Panc1 (cell line): ENCODE results near the gene TMEM185A. TPM values are rescaled to one million over a fixed set of nuclear protein-coding genes. Genes with fewer than 3 reads are reported as not detected.

Source experiments
- ATAC-seq: fragments of 200-7000 bp; cut with Tn5 transposase; 2 replicates; pipeline ENCODE4 v1.9.1; 2020; ENCODE audit warnings: mild to moderate bottlenecking, moderate library complexity
- BruUV-seq: library from RNA; stranded (reverse); fragments of 400-500 nt; replicated peaks from 2 replicates; lab custom pipeline; 2021; lab: Mats Ljungman, UMichigan
- CTCF ChIA-PET: fragments of 300-600 bp; sonication (Branson Sonifier 250); formaldehyde crosslinking; loops from one replicate; lab custom pipeline; 2022; ENCODE audit warnings: antibody characterized with exemption; lab: Charles Lee
- POLR2A ChIA-PET: fragments of 300-600 bp; sonication (Branson Sonifier 250); formaldehyde crosslinking; loops from one replicate; lab custom pipeline; 2022; ENCODE audit warnings: antibody characterized with exemption; lab: Charles Lee
- DNase-seq: peaks from one replicate; pipeline ENCODE4 v3.0.0-alpha.2; 2010; ENCODE audit warnings: low read depth, low spot score
- H3K27ac ChIP-seq: 2 replicates; pipeline ENCODE4 v1.5.1; 2011; ENCODE audit warnings: mild to moderate bottlenecking, low read length, inconsistent platforms
- H3K27me3 ChIP-seq: fragments of 200-500 bp; sonication (Bioruptor generic); 2 replicates; pipeline ENCODE4 v1.6.0; 2014; ENCODE audit warnings: low read length, inconsistent platforms; ENCODE audit not compliant: control insufficient read depth, insufficient read depth
- H3K36me3 ChIP-seq: fragments of 200-500 bp; sonication (Bioruptor generic); 2 replicates; pipeline ENCODE4 v1.5.1; 2014; ENCODE audit warnings: inconsistent platforms, mild to moderate bottlenecking, low read length, moderate library complexity; ENCODE audit not compliant: control insufficient read depth, insufficient read depth
- H3K4me1 ChIP-seq: 2 replicates; pipeline ENCODE4 v1.5.1; 2011; ENCODE audit warnings: inconsistent platforms, mild to moderate bottlenecking, low read length, moderate library complexity; ENCODE audit not compliant: control insufficient read depth, insufficient read depth
- H3K4me3 ChIP-seq, 2 experiments: 2 replicates each; pipeline ENCODE4 v1.5.1; 2011 to 2012; ENCODE audit warnings: low read depth in 2 of 2, low read length in 2 of 2, mild to moderate bottlenecking in 2 of 2, inconsistent platforms in 1 of 2, moderate library complexity in 1 of 2
- H3K9me3 ChIP-seq: fragments of 200-500 bp; sonication (Bioruptor generic); 2 replicates; pipeline ENCODE4 v1.5.1; 2014; ENCODE audit warnings: low read depth, mild to moderate bottlenecking, inconsistent platforms, low read length, moderate library complexity; ENCODE audit not compliant: control insufficient read depth, insufficient read depth
- POLR2AphosphoS5 ChIP-seq: IDR thresholded peaks from 2 replicates; pipeline ENCODE4 v1.6.1; 2012; ENCODE audit warnings: mild to moderate bottlenecking, low read depth, low read length, moderate library complexity
- SIN3A ChIP-seq: IDR thresholded peaks from 2 replicates; pipeline ENCODE4 v1.6.1; 2012; ENCODE audit warnings: low read depth, mild to moderate bottlenecking, low read length, moderate library complexity, borderline replicate concordance; ENCODE audit not compliant: insufficient read depth
- TCF7L2 ChIP-seq: IDR thresholded peaks from 2 replicates; pipeline ENCODE4 v1.6.1; 2011; ENCODE audit warnings: mild to moderate bottlenecking, low read depth, low read length, inconsistent platforms
- in situ Hi-C: cut with HindIII; loops from 2 replicates; pipeline ENCODE4 v1.10.0; 2016; ENCODE audit warnings: low sequenced_read_pairs, low pct_unique_long_range_greater_than_20kb
- intact Hi-C: fragments of 100-400 bp; cut with micrococcal nuclease; formaldehyde crosslinking; loops from one replicate; pipeline ENCODE4 v1.10.0; 2022; ENCODE audit not compliant: unreplicated experiment
- total RNA-seq: library from RNA; stranded (reverse); gene quantifications from one replicate; pipeline ENCODE4 v1.2.1, GENCODE V29; 2021; ENCODE audit not compliant: unreplicated experiment
- TF ChIP-seq, protein P1 (sequence below), 2 experiments: IDR thresholded peaks; 2 replicates each; pipeline ENCODE4 v1.6.1; 2011 to 2012; ENCODE audit warnings: low read depth in 2 of 2, control low read depth in 1 of 2, low read length in 1 of 2, mild to moderate bottlenecking in 1 of 2, moderate library complexity in 1 of 2; ENCODE audit not compliant: insufficient read depth in 1 of 2
- TF ChIP-seq, protein P2 (sequence below): fragments of 450-650 bp; IDR thresholded peaks from 2 replicates; pipeline ENCODE4 v1.5.1; 2017; ENCODE audit warnings: mild to moderate bottlenecking

Gene TMEM185A
- total RNA-seq, 1 experiment from 2014 or later, result 27.3 TPM

- Histone ChIP-seq H3K27ac (no peak overlapping the region), H3K4me1 (no peaks in the 10 kb centered on the region), H3K9me3 (no peaks in the 10 kb centered on the region), H3K4me3 (no peak overlapping the region), H3K27me3 (no peaks in the 10 kb centered on the region), H3K36me3 (no peaks in the 10 kb centered on the region)
- intact Hi-C loops (no loop called here), in situ Hi-C loops (no loop called here)
- ChIA-PET CTCF (no interaction called here), POLR2A (no interaction called here)
- ATAC-seq, result no peak
- TF ChIP-seq, protein P1, sequence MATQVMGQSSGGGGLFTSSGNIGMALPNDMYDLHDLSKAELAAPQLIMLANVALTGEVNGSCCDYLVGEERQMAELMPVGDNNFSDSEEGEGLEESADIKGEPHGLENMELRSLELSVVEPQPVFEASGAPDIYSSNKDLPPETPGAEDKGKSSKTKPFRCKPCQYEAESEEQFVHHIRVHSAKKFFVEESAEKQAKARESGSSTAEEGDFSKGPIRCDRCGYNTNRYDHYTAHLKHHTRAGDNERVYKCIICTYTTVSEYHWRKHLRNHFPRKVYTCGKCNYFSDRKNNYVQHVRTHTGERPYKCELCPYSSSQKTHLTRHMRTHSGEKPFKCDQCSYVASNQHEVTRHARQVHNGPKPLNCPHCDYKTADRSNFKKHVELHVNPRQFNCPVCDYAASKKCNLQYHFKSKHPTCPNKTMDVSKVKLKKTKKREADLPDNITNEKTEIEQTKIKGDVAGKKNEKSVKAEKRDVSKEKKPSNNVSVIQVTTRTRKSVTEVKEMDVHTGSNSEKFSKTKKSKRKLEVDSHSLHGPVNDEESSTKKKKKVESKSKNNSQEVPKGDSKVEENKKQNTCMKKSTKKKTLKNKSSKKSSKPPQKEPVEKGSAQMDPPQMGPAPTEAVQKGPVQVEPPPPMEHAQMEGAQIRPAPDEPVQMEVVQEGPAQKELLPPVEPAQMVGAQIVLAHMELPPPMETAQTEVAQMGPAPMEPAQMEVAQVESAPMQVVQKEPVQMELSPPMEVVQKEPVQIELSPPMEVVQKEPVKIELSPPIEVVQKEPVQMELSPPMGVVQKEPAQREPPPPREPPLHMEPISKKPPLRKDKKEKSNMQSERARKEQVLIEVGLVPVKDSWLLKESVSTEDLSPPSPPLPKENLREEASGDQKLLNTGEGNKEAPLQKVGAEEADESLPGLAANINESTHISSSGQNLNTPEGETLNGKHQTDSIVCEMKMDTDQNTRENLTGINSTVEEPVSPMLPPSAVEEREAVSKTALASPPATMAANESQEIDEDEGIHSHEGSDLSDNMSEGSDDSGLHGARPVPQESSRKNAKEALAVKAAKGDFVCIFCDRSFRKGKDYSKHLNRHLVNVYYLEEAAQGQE (IDR thresholded peaks at IDR 0.05; ENCODE audit: insufficient read depth in 1 of 2, low read depth in 2 of 2, low read length in 1 of 2), result no peak
- TF ChIP-seq POLR2AphosphoS5 (no peak), SIN3A (no peak), TCF7L2 (no peak)
- TF ChIP-seq, protein P2, sequence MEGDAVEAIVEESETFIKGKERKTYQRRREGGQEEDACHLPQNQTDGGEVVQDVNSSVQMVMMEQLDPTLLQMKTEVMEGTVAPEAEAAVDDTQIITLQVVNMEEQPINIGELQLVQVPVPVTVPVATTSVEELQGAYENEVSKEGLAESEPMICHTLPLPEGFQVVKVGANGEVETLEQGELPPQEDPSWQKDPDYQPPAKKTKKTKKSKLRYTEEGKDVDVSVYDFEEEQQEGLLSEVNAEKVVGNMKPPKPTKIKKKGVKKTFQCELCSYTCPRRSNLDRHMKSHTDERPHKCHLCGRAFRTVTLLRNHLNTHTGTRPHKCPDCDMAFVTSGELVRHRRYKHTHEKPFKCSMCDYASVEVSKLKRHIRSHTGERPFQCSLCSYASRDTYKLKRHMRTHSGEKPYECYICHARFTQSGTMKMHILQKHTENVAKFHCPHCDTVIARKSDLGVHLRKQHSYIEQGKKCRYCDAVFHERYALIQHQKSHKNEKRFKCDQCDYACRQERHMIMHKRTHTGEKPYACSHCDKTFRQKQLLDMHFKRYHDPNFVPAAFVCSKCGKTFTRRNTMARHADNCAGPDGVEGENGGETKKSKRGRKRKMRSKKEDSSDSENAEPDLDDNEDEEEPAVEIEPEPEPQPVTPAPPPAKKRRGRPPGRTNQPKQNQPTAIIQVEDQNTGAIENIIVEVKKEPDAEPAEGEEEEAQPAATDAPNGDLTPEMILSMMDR, result no peak
- DNase-seq, result no peak
- BruUV-seq, result no TSS peak
Measured at GRCh38 chrX:149611623-149612175, 19.9 kb downstream of the TMEM185A start.

- no TSS peak for BruUV-seq
- Histone ChIP-seq H3K27ac (no peak overlapping the region), H3K9me3 (no peaks in the 10 kb centered on the region), H3K4me1 (no peaks in the 10 kb centered on the region), H3K4me3 (no peak overlapping the region), H3K27me3 (no peaks in the 10 kb centered on the region), H3K36me3 (no peaks in the 10 kb centered on the region)
- ATAC-seq (no peak), DNase-seq (no peak)
- POLR2A ChIA-PET, result no interaction called here
- in situ Hi-C loops, result no loop called here
- TF ChIP-seq, protein P2, result no peak
- TF ChIP-seq TCF7L2 (no peak), SIN3A (no peak), POLR2AphosphoS5 (no peak)
- TF ChIP-seq, protein P1 (IDR thresholded peaks at IDR 0.05; ENCODE audit: insufficient read depth in 1 of 2, low read depth in 2 of 2, low read length in 1 of 2), result no peak
- CTCF ChIA-PET, result no interaction called here
- intact Hi-C loops, result no loop called here
Measured at GRCh38 chrX:149610511-149610910, 21.1 kb downstream of the TMEM185A start.
